ENCODE results near the gene IGIP. TPM values are rescaled to one million over a fixed set of nuclear protein-coding genes. Genes with fewer than 3 reads are reported as not detected.
"Not testable (repeated sequence)": the region's sequence is repeated elsewhere in the genome, so short reads cannot be mapped to it uniquely, and the experiment has no call there.

Gene IGIP
- total RNA-seq, 4 donors from 2014 or later, result 6.1 to 16.5 (median 11.6) TPM

DNA sequence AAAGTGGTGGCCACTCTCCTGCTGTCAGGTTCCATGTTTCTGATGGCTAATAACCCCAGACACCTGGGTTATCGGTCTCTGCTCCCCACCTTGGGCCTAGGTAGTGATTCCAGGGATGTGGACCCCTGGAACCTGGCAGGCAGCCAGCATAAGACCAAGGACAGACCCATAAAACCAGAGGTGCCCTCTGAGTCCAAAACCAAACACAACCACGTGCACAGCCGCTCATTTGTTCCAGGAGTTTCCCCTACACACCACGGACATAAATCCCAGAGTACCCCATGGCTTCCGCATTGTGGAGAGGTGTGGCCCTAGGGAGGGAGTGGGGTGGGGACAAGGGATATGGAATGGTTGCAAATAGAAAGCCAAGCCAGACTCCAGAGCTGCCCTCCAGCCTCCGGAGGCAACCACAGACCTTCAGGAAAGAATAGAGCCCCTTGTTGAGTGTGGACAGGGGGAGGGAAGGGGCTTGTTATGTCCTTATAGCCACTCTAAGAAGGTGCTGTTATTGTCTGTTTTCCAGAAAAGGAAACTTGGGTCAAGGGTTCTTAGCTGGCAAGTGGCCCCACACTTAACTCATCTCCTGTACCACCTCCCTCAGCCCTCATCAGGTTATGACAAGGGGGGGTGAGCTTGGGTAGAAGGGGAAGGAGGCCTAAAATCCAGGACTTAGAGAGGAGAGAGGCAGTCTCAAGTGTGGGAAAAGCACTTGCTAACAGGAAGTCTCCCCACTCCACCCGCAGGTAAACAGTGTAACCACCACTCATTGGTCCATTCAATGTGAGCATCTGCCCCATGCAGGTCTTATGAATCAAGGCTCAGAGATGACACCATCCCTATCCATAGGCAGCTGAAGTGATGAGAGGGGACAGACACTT lies 25.6 kb downstream of the IGIP start:
- no peak overlapping the region for H3K27ac ChIP-seq
- DNase-seq (ENCODE audit: low spot score in 2 of 2), result no peak
- WGBS, result 63% methylated on average over 7 of the region's 7 CpGs

DNA sequence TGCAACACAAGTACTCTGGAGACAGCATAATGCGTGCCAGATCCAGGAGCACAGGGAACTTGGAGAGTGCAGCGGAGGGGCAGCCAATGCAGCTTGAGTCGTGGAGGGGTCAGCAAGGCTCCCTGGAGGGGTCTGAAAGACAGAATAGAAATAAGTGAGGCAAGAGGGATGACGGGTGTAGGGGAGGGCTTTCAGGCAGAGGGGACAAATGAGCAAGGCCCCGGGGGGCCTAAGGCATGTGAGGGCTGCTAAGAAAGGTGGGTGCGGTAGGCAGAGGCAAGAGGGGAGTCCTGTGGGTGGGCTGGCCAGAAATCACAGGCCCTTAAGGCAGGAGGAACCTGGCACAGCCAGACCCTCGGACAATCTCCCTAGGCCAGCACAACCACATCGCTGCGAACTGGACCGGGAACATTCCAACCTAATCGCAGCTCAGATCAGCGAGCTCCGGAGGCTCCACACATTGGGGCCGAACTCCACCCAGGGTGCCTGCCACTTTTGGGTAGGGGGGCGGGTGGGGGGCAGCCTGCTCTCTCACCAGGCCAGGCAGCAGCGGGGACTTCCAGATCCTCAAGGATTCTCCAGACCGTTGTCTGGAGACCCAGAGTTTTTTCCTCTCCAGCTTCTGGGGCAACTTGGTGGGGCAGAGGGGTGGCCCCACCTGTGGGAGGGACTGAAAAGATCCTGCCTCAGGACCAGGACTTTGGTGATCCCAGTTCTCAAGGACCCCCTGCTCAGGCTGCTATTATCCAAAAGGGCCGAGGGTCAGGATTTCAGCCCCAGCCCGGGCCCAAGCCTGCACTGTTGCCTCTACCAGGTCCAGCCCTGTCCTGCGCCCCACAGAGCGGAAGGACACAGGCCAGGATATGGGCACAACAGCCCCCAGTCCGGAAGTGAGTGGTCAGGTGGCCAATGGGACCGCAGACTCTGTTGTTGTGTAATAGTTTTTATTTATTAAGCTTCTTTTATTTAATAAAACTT lies 26.6 kb downstream of the IGIP start:
- Histone ChIP-seq H3K36me3 (no peaks in the 10 kb centered on the region), H3K4me3 (no peak overlapping the region), H3K4me1 (peaks cover 43% of the 10 kb centered on the region), H3K27me3 (no peaks in the 10 kb centered on the region), H3K27ac (no peak overlapping the region), H3K9me3 (no peaks in the 10 kb centered on the region)
- 53% methylated on average over 22 of the region's 23 CpGs for WGBS
- no peak for TF ChIP-seq POLR2AphosphoS5 (IDR thresholded peaks at IDR 0.05)
- TF ChIP-seq CTCF (IDR thresholded peaks at IDR 0.05), result no peak
- no peak for TF ChIP-seq POLR2A (IDR thresholded peaks at IDR 0.05)
- TF ChIP-seq EP300 (IDR thresholded peaks at IDR 0.05), result no peak
- no peak for DNase-seq (ENCODE audit: low spot score in 2 of 2)

More for the DNA sequence above, 25.6 kb downstream of the IGIP start:
- peaks cover 37% of the 10 kb centered on the region for H3K4me1 ChIP-seq
- no peaks in the 10 kb centered on the region for H3K27me3 ChIP-seq
- TF ChIP-seq CTCF (IDR thresholded peaks at IDR 0.05) (no peak), POLR2AphosphoS5 (IDR thresholded peaks at IDR 0.05) (no peak), POLR2A (IDR thresholded peaks at IDR 0.05) (no peak), EP300 (IDR thresholded peaks at IDR 0.05) (no peak)
- no peaks in the 10 kb centered on the region for H3K9me3 ChIP-seq
- H3K4me3 ChIP-seq, result no peak overlapping the region
- no peaks in the 10 kb centered on the region for H3K36me3 ChIP-seq

GRCh38 chr5:140153255-140153654 lies 27.5 kb downstream of the IGIP start:
- DNase-seq (ENCODE audit: low spot score in 2 of 2), result no peak
- Histone ChIP-seq H3K9me3 (no peaks in the 10 kb centered on the region), H3K4me1 (peaks cover 47% of the 10 kb centered on the region), H3K36me3 (no peaks in the 10 kb centered on the region), H3K27ac (no peak overlapping the region), H3K4me3 (no peak overlapping the region), H3K27me3 (no peaks in the 10 kb centered on the region)
- TF ChIP-seq POLR2A (IDR thresholded peaks at IDR 0.05), result no peak
- TF ChIP-seq CTCF (IDR thresholded peaks at IDR 0.05), result no peak
- TF ChIP-seq POLR2AphosphoS5 (IDR thresholded peaks at IDR 0.05), result no peak
- no peak for TF ChIP-seq EP300 (IDR thresholded peaks at IDR 0.05)
- 58% methylated on average over 7 of the region's 7 CpGs for WGBS

- no peak for DNase-seq (ENCODE audit: low spot score in 2 of 2)
- H3K27me3 ChIP-seq, result no peaks in the 10 kb centered on the region
- TF ChIP-seq POLR2AphosphoS5 (IDR thresholded peaks at IDR 0.05), result no peak
- TF ChIP-seq POLR2A (IDR thresholded peaks at IDR 0.05), result no peak
- TF ChIP-seq EP300 (IDR thresholded peaks at IDR 0.05), result no peak
- no peak for TF ChIP-seq CTCF (IDR thresholded peaks at IDR 0.05)
- 55% methylated on average over 8 of the region's 8 CpGs for WGBS
- H3K27ac ChIP-seq, result no peak overlapping the region
- no peaks in the 10 kb centered on the region for H3K9me3 ChIP-seq
- no peaks in the 10 kb centered on the region for H3K36me3 ChIP-seq
- H3K4me1 ChIP-seq, result peaks cover 47% of the 10 kb centered on the region
- H3K4me3 ChIP-seq, result no peak overlapping the region
Observed at GRCh38 chr5:140153905-140154304, 28.2 kb downstream of the IGIP start.

- not testable (repeated sequence) for H3K27me3 ChIP-seq; H3K36me3 ChIP-seq; H3K9me3 ChIP-seq; DNase-seq (ENCODE audit: low spot score in 2 of 2); H3K4me3 ChIP-seq; H3K27ac ChIP-seq
- 66% methylated on average over 21 of the region's 21 CpGs for WGBS
- H3K4me1 ChIP-seq, result peaks cover 47% of the 10 kb centered on the region
Observed at GRCh38 chr5:140154710-140155381, 29.1 kb downstream of the IGIP start.

All from suprapubic skin (tissue), 4 donors.